Endodermal cell (in vitro differentiated cells): ENCODE measurements around the gene KCNH5. TPM values are rescaled to one million over a fixed set of nuclear protein-coding genes. Genes with fewer than 3 reads are reported as not detected.
"Not testable (repeated sequence)": the region's sequence is repeated elsewhere in the genome, so short reads cannot be mapped to it uniquely, and the experiment has no call there.

Experiments used
- DNase-seq: peaks from one replicate; pipeline ENCODE4 v3.0.0-alpha.2; 2017
- H3K27ac ChIP-seq: 2 replicates; pipeline ENCODE4 v1.5.1; 2013; ENCODE audit warnings: mild to moderate bottlenecking, low read depth, low read length, moderate library complexity
- H3K27me3 ChIP-seq: 2 replicates; pipeline ENCODE4 v1.6.1; 2013; ENCODE audit warnings: mild to moderate bottlenecking, low read length, moderate library complexity; ENCODE audit not compliant: insufficient read depth, control insufficient read depth, poor library complexity, severe bottlenecking
- H3K36me3 ChIP-seq: 2 replicates; pipeline ENCODE4 v1.7.0; 2013; ENCODE audit warnings: mild to moderate bottlenecking, low read length, moderate library complexity; ENCODE audit not compliant: control insufficient read depth, insufficient read depth
- H3K4me1 ChIP-seq: one replicate; pipeline ENCODE4 v1.7.0; 2013; ENCODE audit warnings: low read length; ENCODE audit not compliant: control insufficient read depth, insufficient read depth
- H3K4me3 ChIP-seq: 2 replicates; pipeline ENCODE4 v1.5.1; 2013; ENCODE audit warnings: mild to moderate bottlenecking, low read length, moderate library complexity
- H3K9ac ChIP-seq: 2 replicates; pipeline ENCODE4 v1.6.1; 2013; ENCODE audit warnings: mild to moderate bottlenecking, low read length, moderate library complexity; ENCODE audit not compliant: poor library complexity, severe bottlenecking; ENCODE audit errors: extremely low read depth
- H3K9me3 ChIP-seq: 2 replicates; pipeline ENCODE4 v1.6.1; 2013; ENCODE audit warnings: mild to moderate bottlenecking, low read length, moderate library complexity; ENCODE audit not compliant: control insufficient read depth
- H3K27ac Mint-ChIP-seq: 2 replicates; pipeline ENCODE4 v1.8.0; 2020; ENCODE audit warnings: mixed read lengths
- H3K27me3 Mint-ChIP-seq: 2 replicates; pipeline ENCODE4 v1.8.0; 2021; ENCODE audit warnings: mild to moderate bottlenecking, mixed read lengths; ENCODE audit not compliant: insufficient read depth
- H3K36me3 Mint-ChIP-seq: 2 replicates; pipeline ENCODE4 v1.8.0; 2020; ENCODE audit warnings: low read depth, mixed read lengths
- H3K4me1 Mint-ChIP-seq: 2 replicates; pipeline ENCODE4 v1.8.0; 2020; ENCODE audit warnings: mixed read lengths
- H3K4me3 Mint-ChIP-seq: 2 replicates; pipeline ENCODE4 v1.8.0; 2020; ENCODE audit warnings: mild to moderate bottlenecking, moderate library complexity, mixed read lengths
- H3K9me3 Mint-ChIP-seq: 2 replicates; pipeline ENCODE4 v1.8.0; 2020; ENCODE audit warnings: mild to moderate bottlenecking, mixed read lengths
- WGBS, 2 experiments: methylation state at CpG; one replicate each; pipeline versions ENCODE4 v1.1.5 to v1.1.7; 2013; ENCODE audit warnings: missing lambda C conversion rate in 2 of 2, mixed read lengths in 1 of 2; ENCODE audit not compliant: insufficient coverage in 1 of 2, insufficient read length in 1 of 2; 5-methylcytosine and 5-hydroxymethylcytosine counted together
- total RNA-seq, 2 donors: library from RNA; stranded (reverse); fragmentation: NEBNext Ultra II Directional in 1 of 2; extraction: Animal tissue kit (Norgen Biotek cat#: 25700) in 1 of 2; gene quantifications; 2 replicates in 1 of 2; 3 replicates in 1 of 2; pipeline ENCODE4 v1.2.1, GENCODE V29; 2021
- TF ChIP-seq, protein P1 (sequence below): fragments of 200-600 bp; sonication (generic); conservative IDR thresholded peaks from 2 replicates; pipeline ENCODE4 v1.5.0; 2021; ENCODE audit warnings: antibody characterized with exemption, mild to moderate bottlenecking

KCNH5 gene
- total RNA-seq, 2 donors from 2014 or later, result 2.5 to 3.9 TPM

DNA sequence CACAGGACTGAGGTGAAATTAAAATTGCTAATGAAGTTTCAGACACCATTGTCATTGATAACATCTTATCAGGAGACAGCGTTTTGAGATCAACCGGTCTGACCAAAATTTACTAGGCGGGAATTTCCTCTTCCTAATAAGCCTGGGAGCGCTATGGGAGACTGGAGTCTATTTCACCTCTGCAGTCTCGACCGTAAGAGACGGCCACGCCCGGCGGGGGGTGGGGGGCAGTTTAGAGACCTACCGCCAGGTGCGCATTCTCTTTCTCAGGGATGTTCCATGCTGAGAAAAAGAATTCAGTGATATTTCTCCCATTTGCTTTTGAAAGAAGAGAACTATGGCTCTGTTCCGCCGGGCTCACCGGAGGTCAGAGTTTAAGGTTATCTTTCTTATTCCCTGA is 263.9 kb downstream of the KCNH5 start:
- Mint-ChIP-seq H3K36me3 (peaks cover 25% of the 10 kb centered on the region), H3K9me3 (peaks cover 27% of the 10 kb centered on the region)
- not testable (repeated sequence) for H3K27me3 Mint-ChIP-seq, H3K4me1 ChIP-seq, H3K4me3 ChIP-seq, H3K27ac ChIP-seq, H3K27me3 ChIP-seq, H3K4me3 Mint-ChIP-seq, H3K4me1 Mint-ChIP-seq, H3K9ac ChIP-seq, H3K27ac Mint-ChIP-seq, H3K36me3 ChIP-seq
- DNase-seq, result peak; percentile 87
- peaks cover 38% of the 10 kb centered on the region for H3K9me3 ChIP-seq
- WGBS, 2 experiments, result 66% methylated on average over 6 to 15 of the region's 15 CpGs
- TF ChIP-seq, protein P1, sequence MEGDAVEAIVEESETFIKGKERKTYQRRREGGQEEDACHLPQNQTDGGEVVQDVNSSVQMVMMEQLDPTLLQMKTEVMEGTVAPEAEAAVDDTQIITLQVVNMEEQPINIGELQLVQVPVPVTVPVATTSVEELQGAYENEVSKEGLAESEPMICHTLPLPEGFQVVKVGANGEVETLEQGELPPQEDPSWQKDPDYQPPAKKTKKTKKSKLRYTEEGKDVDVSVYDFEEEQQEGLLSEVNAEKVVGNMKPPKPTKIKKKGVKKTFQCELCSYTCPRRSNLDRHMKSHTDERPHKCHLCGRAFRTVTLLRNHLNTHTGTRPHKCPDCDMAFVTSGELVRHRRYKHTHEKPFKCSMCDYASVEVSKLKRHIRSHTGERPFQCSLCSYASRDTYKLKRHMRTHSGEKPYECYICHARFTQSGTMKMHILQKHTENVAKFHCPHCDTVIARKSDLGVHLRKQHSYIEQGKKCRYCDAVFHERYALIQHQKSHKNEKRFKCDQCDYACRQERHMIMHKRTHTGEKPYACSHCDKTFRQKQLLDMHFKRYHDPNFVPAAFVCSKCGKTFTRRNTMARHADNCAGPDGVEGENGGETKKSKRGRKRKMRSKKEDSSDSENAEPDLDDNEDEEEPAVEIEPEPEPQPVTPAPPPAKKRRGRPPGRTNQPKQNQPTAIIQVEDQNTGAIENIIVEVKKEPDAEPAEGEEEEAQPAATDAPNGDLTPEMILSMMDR, result peak; percentile 28

DNA sequence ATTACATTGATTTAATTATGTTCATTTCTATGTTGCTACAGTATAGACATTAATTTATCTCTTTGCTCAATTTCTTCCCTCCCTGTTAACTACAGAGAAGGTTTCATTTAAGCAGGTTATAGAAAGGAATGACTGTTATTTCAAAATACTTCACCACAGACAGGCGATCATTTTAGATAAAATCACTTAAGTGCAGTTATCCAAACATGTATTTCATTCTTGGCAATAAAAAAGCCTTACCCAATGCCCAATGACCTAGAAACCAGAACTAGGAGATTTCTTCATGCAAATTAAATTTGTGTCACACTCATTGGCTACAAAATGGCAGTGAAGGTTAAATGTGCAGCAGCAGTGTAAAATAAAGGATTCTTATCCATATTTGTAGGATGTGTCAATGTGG is 266.4 kb downstream of the KCNH5 start:
- Mint-ChIP-seq H3K4me1 (no peaks in the 10 kb centered on the region), H3K36me3 (peaks cover 24% of the 10 kb centered on the region), H3K9me3 (peaks cover 25% of the 10 kb centered on the region), H3K27ac (no peak overlapping the region), H3K4me3 (no peak overlapping the region), H3K27me3 (peaks cover 3% of the 10 kb centered on the region)
- Histone ChIP-seq H3K4me3 (no peak overlapping the region), H3K36me3 (no peaks in the 10 kb centered on the region), H3K27me3 (no peaks in the 10 kb centered on the region), H3K9me3 (peaks cover 29% of the 10 kb centered on the region), H3K4me1 (no peaks in the 10 kb centered on the region), H3K9ac (no peak overlapping the region), H3K27ac (no peak overlapping the region)
- DNase-seq, result no peak
- TF ChIP-seq, protein P1, result no peak
- WGBS, 2 experiments, result 75 to 89% methylated on average over 1 of the region's 1 CpG

DNA sequence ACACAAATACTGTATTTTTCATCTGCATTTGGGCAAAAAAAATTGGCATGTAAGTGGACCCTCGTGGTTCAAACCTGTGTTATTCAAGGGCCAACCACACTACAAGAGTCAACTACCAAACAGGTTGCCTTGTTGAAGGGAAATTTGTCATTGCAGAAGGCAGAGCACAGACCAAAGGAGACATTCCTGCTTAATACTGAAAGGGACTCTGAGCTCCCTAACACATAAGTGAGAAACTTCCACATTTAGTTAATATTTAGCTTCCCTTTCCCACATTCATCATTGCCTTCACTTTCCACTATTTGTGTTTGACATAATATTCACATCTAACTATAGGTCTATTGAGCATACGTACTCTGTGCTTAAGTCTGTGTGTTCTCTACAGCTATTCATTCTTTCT is 266.9 kb downstream of the KCNH5 start:
- Histone ChIP-seq H3K36me3 (no peaks in the 10 kb centered on the region), H3K4me3 (no peak overlapping the region), H3K9me3 (peaks cover 29% of the 10 kb centered on the region), H3K9ac (no peak overlapping the region), H3K27ac (no peak overlapping the region), H3K4me1 (no peaks in the 10 kb centered on the region), H3K27me3 (no peaks in the 10 kb centered on the region)
- Mint-ChIP-seq H3K9me3 (peaks cover 24% of the 10 kb centered on the region), H3K27me3 (peaks cover 3% of the 10 kb centered on the region), H3K4me3 (no peak overlapping the region), H3K4me1 (no peaks in the 10 kb centered on the region), H3K36me3 (peaks cover 24% of the 10 kb centered on the region), H3K27ac (no peak overlapping the region)
- TF ChIP-seq, protein P1, result no peak
- WGBS, 2 experiments, result 95 to 100% methylated on average over 1 to 2 of the region's 2 CpGs
- DNase-seq, result no peak
